Vagina (tissue), 2 donors: ENCODE results near the gene PRSS53. TPM values are rescaled to one million over a fixed set of nuclear protein-coding genes. Genes with fewer than 3 reads are reported as not detected.

Experiments used
- DNase-seq, 2 donors: peaks; one replicate each; pipeline ENCODE4 v3.0.0-alpha.2; 2017; ENCODE audit errors: extremely low spot score in 2 of 2
- H3K27ac ChIP-seq: fragments of 200-600 bp; sonication (generic); one replicate; pipeline ENCODE4 v1.5.1; 2019
- H3K27me3 ChIP-seq: fragments of 200-600 bp; sonication (generic); one replicate; pipeline ENCODE4 v1.5.1; 2019
- H3K36me3 ChIP-seq, 2 donors: fragments of 200-600 bp; sonication (generic); one replicate each; pipeline ENCODE4 v1.5.1; 2017 to 2019
- H3K4me1 ChIP-seq: fragments of 200-600 bp; sonication (generic); one replicate; pipeline ENCODE4 v1.5.1; 2019
- H3K4me3 ChIP-seq, 2 donors: fragments of 200-600 bp; sonication (generic); 1 replicate in 1 of 2; 2 replicates in 1 of 2; pipeline ENCODE4 v1.5.1; 2016 to 2019
- H3K9me3 ChIP-seq: fragments of 200-600 bp; sonication (generic); one replicate; pipeline ENCODE4 v1.5.1; 2019
- POLR2A ChIP-seq, 2 donors: fragments of 450-650 bp; IDR thresholded peaks; one replicate each; pipeline ENCODE4 v1.6.1; 2017; ENCODE audit warnings: antibody characterized with exemption in 2 of 2, mild to moderate bottlenecking in 2 of 2, moderate library complexity in 2 of 2
- POLR2AphosphoS5 ChIP-seq, 2 donors: sonication (generic); formaldehyde crosslinking; IDR thresholded peaks; one replicate each; pipeline ENCODE4 v1.9.0; 2017; ENCODE audit warnings: antibody characterized with exemption in 2 of 2, mild to moderate bottlenecking in 2 of 2, low read depth in 1 of 2; ENCODE audit not compliant: insufficient read depth in 1 of 2
- intact Hi-C: fragments of 100-400 bp; cut with DNase I; formaldehyde crosslinking; loops from one replicate; pipeline ENCODE4 v1.15.1; 2023
- total RNA-seq: library from RNA; depleted of rRNA; stranded (reverse); fragments of >200 nt; gene quantifications from one replicate; pipeline ENCODE4 v1.2.3, GENCODE V29; 2016
- TF ChIP-seq, protein P1 (sequence below), 3 experiments: fragments of 450-650 bp in 2 of 3; fragments of 200-600 bp in 1 of 3; sonication (generic) in 1 of 3; IDR thresholded peaks; one replicate each; pipeline ENCODE4 v1.5.1; 2017 to 2019; ENCODE audit warnings: antibody characterized with exemption in 3 of 3, mild to moderate bottlenecking in 2 of 3, moderate library complexity in 2 of 3

Gene PRSS53
- total RNA-seq, 1 donor from 2014 or later = 2.0 TPM

DNA sequence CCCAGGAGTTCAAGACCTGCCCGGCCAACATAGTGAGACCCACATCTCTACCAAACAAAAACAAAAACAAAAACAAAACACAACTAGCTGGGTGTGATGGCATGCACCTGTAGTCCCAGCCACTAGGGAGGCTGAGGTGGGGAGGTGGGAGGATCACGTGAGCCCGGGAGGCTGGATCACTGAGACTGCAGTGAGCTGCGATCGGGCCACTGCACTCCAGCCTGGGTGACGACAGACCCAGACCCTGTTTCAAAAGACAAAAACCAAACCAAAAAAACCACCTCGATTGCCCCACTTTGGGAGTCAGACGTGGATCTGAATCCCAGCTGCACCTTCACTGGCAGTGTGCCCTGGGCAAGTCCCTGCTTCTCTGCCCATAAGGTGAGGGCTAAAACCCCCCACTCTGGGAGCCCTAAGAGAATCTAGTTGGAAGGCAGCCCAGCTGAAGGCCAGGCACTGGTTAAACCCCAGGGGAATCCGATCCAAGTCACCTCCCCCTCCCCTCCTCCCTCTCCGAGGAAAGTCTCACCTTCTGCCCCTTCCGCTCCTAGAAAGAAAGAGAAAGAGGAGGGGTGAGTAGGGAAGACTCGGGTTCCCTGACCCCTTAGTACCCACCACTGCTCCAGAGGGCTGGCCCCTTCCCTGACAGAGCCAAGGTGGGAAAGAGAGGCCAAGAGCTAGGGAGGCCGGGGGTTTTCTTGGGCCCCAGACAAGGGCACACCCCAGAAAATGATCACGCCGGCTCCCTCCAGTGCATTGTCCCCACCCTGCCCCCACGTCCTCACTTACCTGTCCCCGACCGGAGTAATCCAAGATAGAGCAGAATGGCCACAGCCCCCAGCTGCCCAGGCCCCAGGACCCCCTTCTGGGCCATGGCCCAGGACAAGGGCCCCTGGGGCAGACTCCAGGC lies 46.1 kb upstream of the PRSS53 start:
- intact Hi-C loops = no loop called here
- H3K27ac ChIP-seq = peak overlapping the region; percentile 86
- TF ChIP-seq POLR2A (IDR thresholded peaks at IDR 0.05) = no peak
- no peak for TF ChIP-seq POLR2AphosphoS5 (IDR thresholded peaks at IDR 0.05; ENCODE audit: insufficient read depth in 1 of 2, low read depth in 1 of 2)
- TF ChIP-seq, protein P1, sequence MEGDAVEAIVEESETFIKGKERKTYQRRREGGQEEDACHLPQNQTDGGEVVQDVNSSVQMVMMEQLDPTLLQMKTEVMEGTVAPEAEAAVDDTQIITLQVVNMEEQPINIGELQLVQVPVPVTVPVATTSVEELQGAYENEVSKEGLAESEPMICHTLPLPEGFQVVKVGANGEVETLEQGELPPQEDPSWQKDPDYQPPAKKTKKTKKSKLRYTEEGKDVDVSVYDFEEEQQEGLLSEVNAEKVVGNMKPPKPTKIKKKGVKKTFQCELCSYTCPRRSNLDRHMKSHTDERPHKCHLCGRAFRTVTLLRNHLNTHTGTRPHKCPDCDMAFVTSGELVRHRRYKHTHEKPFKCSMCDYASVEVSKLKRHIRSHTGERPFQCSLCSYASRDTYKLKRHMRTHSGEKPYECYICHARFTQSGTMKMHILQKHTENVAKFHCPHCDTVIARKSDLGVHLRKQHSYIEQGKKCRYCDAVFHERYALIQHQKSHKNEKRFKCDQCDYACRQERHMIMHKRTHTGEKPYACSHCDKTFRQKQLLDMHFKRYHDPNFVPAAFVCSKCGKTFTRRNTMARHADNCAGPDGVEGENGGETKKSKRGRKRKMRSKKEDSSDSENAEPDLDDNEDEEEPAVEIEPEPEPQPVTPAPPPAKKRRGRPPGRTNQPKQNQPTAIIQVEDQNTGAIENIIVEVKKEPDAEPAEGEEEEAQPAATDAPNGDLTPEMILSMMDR (IDR thresholded peaks at IDR 0.05) = no peak
- DNase-seq = no peak
- peaks cover 46% of the 10 kb centered on the region for H3K4me1 ChIP-seq
- no peaks in the 10 kb centered on the region for H3K27me3 ChIP-seq
- peak overlapping the region in 1 of 2 donors; percentile 48 for H3K4me3 ChIP-seq
- no peaks in the 10 kb centered on the region for H3K9me3 ChIP-seq
- H3K36me3 ChIP-seq = peaks cover 0 to 27% of the 10 kb centered on the region in 2 donors

- H3K9me3 ChIP-seq = no peaks in the 10 kb centered on the region
- intact Hi-C loops = no loop called here
- DNase-seq = no peak
- H3K36me3 ChIP-seq = peaks cover 0 to 27% of the 10 kb centered on the region in 2 donors
- peak overlapping the region; percentile 86 for H3K27ac ChIP-seq
- TF ChIP-seq POLR2AphosphoS5 (IDR thresholded peaks at IDR 0.05; ENCODE audit: insufficient read depth in 1 of 2, low read depth in 1 of 2) = no peak
- TF ChIP-seq, protein P1 (IDR thresholded peaks at IDR 0.05) = no peak
- no peak for TF ChIP-seq POLR2A (IDR thresholded peaks at IDR 0.05)
- no peaks in the 10 kb centered on the region for H3K27me3 ChIP-seq
- H3K4me3 ChIP-seq = peak overlapping the region in 1 of 2 donors; percentile 48
- H3K4me1 ChIP-seq = peaks cover 49% of the 10 kb centered on the region
Observed at GRCh38 chr16:31134091-31134571, 45.4 kb upstream of the PRSS53 start.

DNA sequence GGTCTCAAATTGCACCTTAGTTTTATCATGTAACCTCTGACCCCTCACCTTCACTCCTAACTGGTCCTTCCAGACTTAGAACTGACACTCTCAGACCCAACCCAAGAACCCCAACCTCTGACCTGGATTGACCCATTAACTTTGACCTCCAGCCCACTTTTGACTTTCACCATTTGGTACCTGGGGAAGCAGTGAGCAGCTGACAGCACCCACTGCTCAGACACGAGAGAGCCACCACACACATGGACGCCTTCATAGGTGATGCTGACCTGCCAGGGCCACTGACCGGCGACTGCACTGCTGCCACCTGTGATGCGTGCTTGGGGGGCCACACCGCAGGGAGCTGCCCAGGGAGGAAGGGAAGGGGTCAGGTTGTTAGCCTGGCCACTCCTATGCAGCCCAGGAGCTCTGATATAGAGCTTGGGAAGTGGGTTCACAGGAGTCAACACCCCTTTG lies 44.3 kb upstream of the PRSS53 start:
- no peaks in the 10 kb centered on the region for H3K27me3 ChIP-seq
- peaks cover 40% of the 10 kb centered on the region for H3K4me1 ChIP-seq
- H3K36me3 ChIP-seq = peaks cover 0 to 27% of the 10 kb centered on the region in 2 donors
- TF ChIP-seq POLR2A (IDR thresholded peaks at IDR 0.05) = no peak
- H3K27ac ChIP-seq = no peak overlapping the region
- H3K4me3 ChIP-seq = peak overlapping the region in 1 of 2 donors; percentile 48
- DNase-seq = no peak
- H3K9me3 ChIP-seq = no peaks in the 10 kb centered on the region
- intact Hi-C loops = no loop called here

DNA sequence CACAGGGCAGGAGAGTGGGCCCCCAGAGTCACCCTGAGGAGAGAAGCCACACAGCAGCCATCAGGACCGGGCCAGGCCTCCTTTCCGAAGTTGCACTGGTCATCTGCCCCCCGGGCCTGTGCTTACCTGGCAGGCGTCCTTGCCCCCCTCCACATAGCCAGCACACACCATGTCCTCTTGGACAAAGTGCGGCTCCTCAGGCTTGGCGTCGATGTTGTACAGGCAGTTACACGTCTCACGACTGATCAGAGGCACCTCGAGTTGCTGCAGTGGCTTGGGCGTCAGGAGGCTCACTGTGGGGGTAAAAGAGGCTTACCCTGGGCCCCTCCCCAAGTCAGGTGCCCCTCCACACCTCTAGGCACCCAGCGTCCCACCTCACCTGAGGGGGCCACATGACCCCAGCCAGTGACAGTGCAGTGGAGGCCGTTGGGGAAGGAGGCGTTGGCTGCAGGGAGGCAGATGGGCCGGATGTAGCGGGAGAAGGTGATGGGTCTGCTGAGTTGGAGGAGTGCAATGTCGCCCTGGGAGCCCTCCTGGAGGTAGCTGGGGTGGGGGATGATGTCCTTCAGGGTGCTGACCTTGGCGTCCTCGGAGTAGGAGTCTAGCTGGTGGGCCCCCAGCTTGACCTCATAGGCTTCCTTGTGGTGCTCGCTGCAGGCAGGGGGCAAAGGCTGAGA lies 43.7 kb upstream of the PRSS53 start:
- intact Hi-C loops = no loop called here
- no peak for TF ChIP-seq POLR2A (IDR thresholded peaks at IDR 0.05)
- TF ChIP-seq POLR2AphosphoS5 (IDR thresholded peaks at IDR 0.05; ENCODE audit: insufficient read depth in 1 of 2, low read depth in 1 of 2) = peak in 1 of 2 donors; percentile 17
- Histone ChIP-seq H3K9me3 (no peaks in the 10 kb centered on the region), H3K36me3 (peaks cover 0 to 31% of the 10 kb centered on the region in 2 donors), H3K27ac (peak overlapping the region; percentile 72), H3K4me1 (peaks cover 45% of the 10 kb centered on the region), H3K4me3 (no peak overlapping the region), H3K27me3 (no peaks in the 10 kb centered on the region)
- no peak for DNase-seq

- H3K4me1 ChIP-seq = peaks cover 45% of the 10 kb centered on the region
- no peaks in the 10 kb centered on the region for H3K9me3 ChIP-seq
- intact Hi-C loops = no loop called here
- H3K4me3 ChIP-seq = no peak overlapping the region
- DNase-seq = no peak
- no peak for TF ChIP-seq POLR2A (IDR thresholded peaks at IDR 0.05)
- TF ChIP-seq, protein P1 (IDR thresholded peaks at IDR 0.05) = no peak
- TF ChIP-seq POLR2AphosphoS5 (IDR thresholded peaks at IDR 0.05; ENCODE audit: insufficient read depth in 1 of 2, low read depth in 1 of 2) = no peak
- peaks cover 0 to 37% of the 10 kb centered on the region in 2 donors for H3K36me3 ChIP-seq
- no peaks in the 10 kb centered on the region for H3K27me3 ChIP-seq
- H3K27ac ChIP-seq = peak overlapping the region; percentile 72
Observed at GRCh38 chr16:31131841-31132271, 43.1 kb upstream of the PRSS53 start.
